ENCODE data around the gene SPINK1. TPM values are rescaled to one million over a fixed set of nuclear protein-coding genes. Genes with fewer than 3 reads are reported as not detected.
"Not testable (repeated sequence)": the region's sequence is repeated elsewhere in the genome, so short reads cannot be mapped to it uniquely, and the experiment has no call there.

Gene SPINK1
- total and polyA plus RNA-seq, 9 of the 15 experiments (the other 6 are each of a cell fraction or from before 2014, with no cell fraction given), result 0.45 to 2.2 (median 0.65) TPM; not detected in 1

DNA sequence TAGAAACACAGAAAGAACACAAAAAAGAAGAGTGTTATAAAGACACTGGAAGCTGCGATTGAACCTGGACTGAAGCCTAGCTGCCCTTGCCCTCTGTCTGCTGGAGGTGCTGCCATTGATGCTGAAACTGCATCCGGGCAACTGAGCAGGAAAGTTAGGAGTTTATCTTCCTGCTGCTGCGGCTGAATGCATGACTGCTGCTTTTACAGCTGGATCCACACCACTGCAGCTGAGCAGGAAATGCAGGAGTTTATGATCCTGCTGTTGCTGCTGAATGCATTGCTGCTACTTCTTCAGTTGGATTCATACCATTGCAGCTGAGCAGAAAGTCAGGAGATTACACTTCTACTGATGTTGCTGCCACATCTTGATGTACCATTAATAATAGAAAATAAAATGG, 27.1 kb downstream of the SPINK1 start (continued):
- TF ChIP-seq, protein P1, sequence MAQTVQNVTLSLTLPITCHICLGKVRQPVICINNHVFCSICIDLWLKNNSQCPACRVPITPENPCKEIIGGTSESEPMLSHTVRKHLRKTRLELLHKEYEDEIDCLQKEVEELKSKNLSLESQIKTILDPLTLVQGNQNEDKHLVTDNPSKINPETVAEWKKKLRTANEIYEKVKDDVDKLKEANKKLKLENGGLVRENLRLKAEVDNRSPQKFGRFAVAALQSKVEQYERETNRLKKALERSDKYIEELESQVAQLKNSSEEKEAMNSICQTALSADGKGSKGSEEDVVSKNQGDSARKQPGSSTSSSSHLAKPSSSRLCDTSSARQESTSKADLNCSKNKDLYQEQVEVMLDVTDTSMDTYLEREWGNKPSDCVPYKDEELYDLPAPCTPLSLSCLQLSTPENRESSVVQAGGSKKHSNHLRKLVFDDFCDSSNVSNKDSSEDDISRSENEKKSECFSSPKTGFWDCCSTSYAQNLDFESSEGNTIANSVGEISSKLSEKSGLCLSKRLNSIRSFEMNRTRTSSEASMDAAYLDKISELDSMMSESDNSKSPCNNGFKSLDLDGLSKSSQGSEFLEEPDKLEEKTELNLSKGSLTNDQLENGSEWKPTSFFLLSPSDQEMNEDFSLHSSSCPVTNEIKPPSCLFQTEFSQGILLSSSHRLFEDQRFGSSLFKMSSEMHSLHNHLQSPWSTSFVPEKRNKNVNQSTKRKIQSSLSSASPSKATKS (CRISPR knock-in tag; IDR thresholded peaks at IDR 0.05), result no peak
- TF ChIP-seq, protein P2, sequence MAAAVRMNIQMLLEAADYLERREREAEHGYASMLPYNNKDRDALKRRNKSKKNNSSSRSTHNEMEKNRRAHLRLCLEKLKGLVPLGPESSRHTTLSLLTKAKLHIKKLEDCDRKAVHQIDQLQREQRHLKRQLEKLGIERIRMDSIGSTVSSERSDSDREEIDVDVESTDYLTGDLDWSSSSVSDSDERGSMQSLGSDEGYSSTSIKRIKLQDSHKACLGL (CRISPR knock-in tag; IDR thresholded peaks at IDR 0.05; ENCODE audit: borderline replicate concordance, poor library complexity, severe bottlenecking), result no peak

DNA sequence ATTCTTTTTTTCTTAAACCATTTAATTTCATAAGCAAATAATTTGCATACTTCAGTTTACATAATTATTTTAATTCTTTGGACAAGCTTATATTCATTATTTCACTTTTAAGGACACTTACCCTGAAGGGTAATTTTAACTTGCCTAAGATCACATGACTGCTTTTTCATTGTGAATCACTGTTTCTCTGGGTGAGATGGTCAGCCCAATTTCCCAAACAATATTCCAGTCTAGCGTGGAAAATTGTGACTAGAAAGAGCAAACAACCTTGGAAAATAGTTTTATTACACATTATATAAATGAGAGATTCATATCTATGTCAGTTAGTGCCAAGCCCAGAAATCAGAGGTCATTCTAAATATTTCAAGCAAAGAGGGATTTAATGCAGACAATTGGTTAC, 27.5 kb downstream of the SPINK1 start:
- TF ChIP-seq ESRRB (CRISPR knock-in tag; IDR thresholded peaks at IDR 0.05; ENCODE audit: borderline replicate concordance), result no peak
- TF ChIP-seq, protein P3, sequence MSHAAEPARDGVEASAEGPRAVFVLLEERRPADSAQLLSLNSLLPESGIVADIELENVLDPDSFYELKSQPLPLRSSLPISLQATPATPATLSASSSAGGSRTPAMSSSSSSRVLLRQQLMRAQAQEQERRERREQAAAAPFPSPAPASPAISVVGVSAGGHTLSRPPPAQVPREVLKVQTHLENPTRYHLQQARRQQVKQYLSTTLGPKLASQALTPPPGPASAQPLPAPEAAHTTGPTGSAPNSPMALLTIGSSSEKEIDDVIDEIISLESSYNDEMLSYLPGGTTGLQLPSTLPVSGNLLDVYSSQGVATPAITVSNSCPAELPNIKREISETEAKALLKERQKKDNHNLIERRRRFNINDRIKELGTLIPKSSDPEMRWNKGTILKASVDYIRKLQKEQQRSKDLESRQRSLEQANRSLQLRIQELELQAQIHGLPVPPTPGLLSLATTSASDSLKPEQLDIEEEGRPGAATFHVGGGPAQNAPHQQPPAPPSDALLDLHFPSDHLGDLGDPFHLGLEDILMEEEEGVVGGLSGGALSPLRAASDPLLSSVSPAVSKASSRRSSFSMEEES (CRISPR knock-in tag; IDR thresholded peaks at IDR 0.05), result peak; percentile 42
- FAIRE-seq (no peak), ATAC-seq (no peak), DNase-seq (ENCODE audit: extremely low read depth in 1 of 4, low spot score in 3 of 4) (no peak)
- H3K4me1 ChIP-seq (replicated peaks in 1 of 2; ENCODE audit: control insufficient read depth in 2 of 2, insufficient read depth in 2 of 2, low read length in 2 of 2), result no peaks in the 10 kb centered on the region
- CTCF ChIA-PET (ENCODE audit: low intra/inter-chr PET ratio), result no interaction called here
- no peaks in the 10 kb centered on the region for H3K9me1 ChIP-seq (ENCODE audit: control insufficient read depth, insufficient read depth, low read length)
- H3K9ac ChIP-seq (ENCODE audit: insufficient read depth in 1 of 2, low read depth in 2 of 2, low read length in 2 of 2), result no peak overlapping the region
- no peaks in the 10 kb centered on the region for H4K20me1 ChIP-seq (replicated peaks; ENCODE audit: control insufficient read depth, insufficient read depth, low read length)
- no peaks in the 10 kb centered on the region for H3K36me3 ChIP-seq (ENCODE audit: control insufficient read depth, insufficient read depth, low read length)
- no TSS peak for BruUV-seq (replicated peaks)
- no peaks in the 10 kb centered on the region for H3K9me3 ChIP-seq (replicated peaks; ENCODE audit: control insufficient read depth, insufficient read depth, low read depth, low read length)
- WGBS (ENCODE audit: insufficient coverage, low coverage, missing lambda C conversion rate), result 17% methylated on average over 1 of the region's 1 CpG
- no peak overlapping the region for H3K4me2 ChIP-seq (ENCODE audit: insufficient read depth, low read length)
- POLR2A ChIA-PET, result no interaction called here
- H3K27ac ChIP-seq (ENCODE audit: extremely low read depth, low read depth, low read length), result no peak overlapping the region
- H3K79me2 ChIP-seq (ENCODE audit: control insufficient read depth, insufficient read depth, low read length), result no peaks in the 10 kb centered on the region
- H2AFZ ChIP-seq (ENCODE audit: low read depth, low read length), result no peak overlapping the region
- no peak overlapping the region for H3K4me3 ChIP-seq
- in situ Hi-C loops (cut with MboI) (no loop called here), intact Hi-C loops (cut with micrococcal nuclease) (no loop called here)
- no peaks in the 10 kb centered on the region for H3K27me3 ChIP-seq (ENCODE audit: control insufficient read depth in 2 of 2, insufficient read depth in 2 of 2, low read length in 2 of 2)

DNA sequence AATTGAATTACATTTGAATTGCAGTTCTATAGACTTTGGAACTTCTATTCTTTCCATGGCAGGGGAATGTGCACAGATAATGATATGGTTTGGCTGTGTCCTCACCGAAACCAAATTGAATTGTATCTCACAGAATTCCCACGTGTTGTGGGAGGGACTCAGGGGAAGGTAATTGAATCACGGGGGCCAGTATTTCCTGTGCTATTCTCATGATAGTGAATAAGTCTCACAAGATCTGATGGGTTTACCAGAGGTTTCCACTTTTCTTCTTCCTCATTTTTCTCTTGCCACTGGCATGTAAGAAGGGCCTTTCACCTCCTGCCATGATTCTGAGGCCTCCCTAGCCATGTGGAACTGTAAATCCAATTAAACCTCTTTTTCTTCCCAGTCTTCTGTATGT, 28.3 kb downstream of the SPINK1 start:
- H4K20me1 ChIP-seq (replicated peaks; ENCODE audit: control insufficient read depth, insufficient read depth, low read length); H3K9ac ChIP-seq (ENCODE audit: insufficient read depth in 1 of 2, low read depth in 2 of 2, low read length in 2 of 2); intact Hi-C loops (cut with micrococcal nuclease); CTCF ChIA-PET (ENCODE audit: low intra/inter-chr PET ratio); H3K4me2 ChIP-seq (ENCODE audit: insufficient read depth, low read length); POLR2A ChIA-PET; H3K9me1 ChIP-seq (ENCODE audit: control insufficient read depth, insufficient read depth, low read length); H3K27ac ChIP-seq (ENCODE audit: extremely low read depth, low read depth, low read length); H3K27me3 ChIP-seq (ENCODE audit: control insufficient read depth in 2 of 2, insufficient read depth in 2 of 2, low read length in 2 of 2); DNase-seq (ENCODE audit: extremely low read depth in 1 of 4, low spot score in 3 of 4); H3K4me3 ChIP-seq; H3K9me3 ChIP-seq (replicated peaks; ENCODE audit: control insufficient read depth, insufficient read depth, low read depth, low read length); H3K4me1 ChIP-seq (replicated peaks in 1 of 2; ENCODE audit: control insufficient read depth in 2 of 2, insufficient read depth in 2 of 2, low read length in 2 of 2); FAIRE-seq; ATAC-seq; in situ Hi-C loops (cut with MboI); H2AFZ ChIP-seq (ENCODE audit: low read depth, low read length); H3K36me3 ChIP-seq (ENCODE audit: control insufficient read depth, insufficient read depth, low read length); H3K79me2 ChIP-seq (ENCODE audit: control insufficient read depth, insufficient read depth, low read length); BruUV-seq (replicated peaks): not testable (repeated sequence)
- WGBS (ENCODE audit: insufficient coverage, low coverage, missing lambda C conversion rate), result 0% methylated on average over 3 of the region's 3 CpGs

Data from K562 (cell line).